ENCODE results near the gene SAFB. TPM values are rescaled to one million over a fixed set of nuclear protein-coding genes. Genes with fewer than 3 reads are reported as not detected.

Gene SAFB
- total RNA-seq, 1 experiment from 2014 or later = 83.0 TPM

DNA sequence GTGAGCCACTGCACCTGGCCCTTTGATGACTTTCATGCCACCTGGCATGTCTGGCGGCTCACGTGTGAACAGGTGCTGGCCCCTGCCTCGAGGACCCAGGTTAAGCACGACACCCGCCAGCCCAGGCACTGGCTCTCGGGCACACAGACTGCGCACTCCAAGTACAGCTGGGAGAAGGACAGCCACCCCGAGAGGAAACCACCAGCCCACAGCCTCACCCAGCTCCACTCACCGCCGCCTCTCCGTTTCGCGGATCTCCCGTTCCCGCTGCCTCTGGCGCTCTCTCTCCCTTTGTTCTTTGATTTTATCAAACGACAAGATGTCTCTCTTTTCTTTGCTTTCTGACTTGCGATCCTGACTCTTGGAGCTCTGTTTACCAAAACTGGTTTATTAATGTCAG lies 27.8 kb upstream of the SAFB start:
- no peaks in the 10 kb centered on the region for H3K27me3 ChIP-seq (ENCODE audit: control insufficient read depth, insufficient read depth, low read length)
- intact Hi-C loops (cut with micrococcal nuclease; ENCODE audit: unreplicated experiment) = no loop called here
- POLR2A ChIA-PET = no interaction called here
- peaks cover 18% of the 10 kb centered on the region for H3K36me3 ChIP-seq (ENCODE audit: control insufficient read depth, insufficient read depth, low read length)
- H3K27ac ChIP-seq (ENCODE audit: low read length) = no peak overlapping the region
- H3K4me1 ChIP-seq (ENCODE audit: control insufficient read depth, insufficient read depth, low read length) = no peaks in the 10 kb centered on the region
- ATAC-seq (no peak), DNase-seq (ENCODE audit: low read depth, low spot score) (no peak)
- in situ Hi-C loops (cut with HindIII; ENCODE audit: low pct_unique_long_range_greater_than_20kb, low sequenced_read_pairs) = no loop called here
- CTCF ChIA-PET = no interaction called here
- no peak for TF ChIP-seq POLR2AphosphoS5 (IDR thresholded peaks at IDR 0.05; ENCODE audit: low read depth, low read length)
- TF ChIP-seq, protein P1, sequence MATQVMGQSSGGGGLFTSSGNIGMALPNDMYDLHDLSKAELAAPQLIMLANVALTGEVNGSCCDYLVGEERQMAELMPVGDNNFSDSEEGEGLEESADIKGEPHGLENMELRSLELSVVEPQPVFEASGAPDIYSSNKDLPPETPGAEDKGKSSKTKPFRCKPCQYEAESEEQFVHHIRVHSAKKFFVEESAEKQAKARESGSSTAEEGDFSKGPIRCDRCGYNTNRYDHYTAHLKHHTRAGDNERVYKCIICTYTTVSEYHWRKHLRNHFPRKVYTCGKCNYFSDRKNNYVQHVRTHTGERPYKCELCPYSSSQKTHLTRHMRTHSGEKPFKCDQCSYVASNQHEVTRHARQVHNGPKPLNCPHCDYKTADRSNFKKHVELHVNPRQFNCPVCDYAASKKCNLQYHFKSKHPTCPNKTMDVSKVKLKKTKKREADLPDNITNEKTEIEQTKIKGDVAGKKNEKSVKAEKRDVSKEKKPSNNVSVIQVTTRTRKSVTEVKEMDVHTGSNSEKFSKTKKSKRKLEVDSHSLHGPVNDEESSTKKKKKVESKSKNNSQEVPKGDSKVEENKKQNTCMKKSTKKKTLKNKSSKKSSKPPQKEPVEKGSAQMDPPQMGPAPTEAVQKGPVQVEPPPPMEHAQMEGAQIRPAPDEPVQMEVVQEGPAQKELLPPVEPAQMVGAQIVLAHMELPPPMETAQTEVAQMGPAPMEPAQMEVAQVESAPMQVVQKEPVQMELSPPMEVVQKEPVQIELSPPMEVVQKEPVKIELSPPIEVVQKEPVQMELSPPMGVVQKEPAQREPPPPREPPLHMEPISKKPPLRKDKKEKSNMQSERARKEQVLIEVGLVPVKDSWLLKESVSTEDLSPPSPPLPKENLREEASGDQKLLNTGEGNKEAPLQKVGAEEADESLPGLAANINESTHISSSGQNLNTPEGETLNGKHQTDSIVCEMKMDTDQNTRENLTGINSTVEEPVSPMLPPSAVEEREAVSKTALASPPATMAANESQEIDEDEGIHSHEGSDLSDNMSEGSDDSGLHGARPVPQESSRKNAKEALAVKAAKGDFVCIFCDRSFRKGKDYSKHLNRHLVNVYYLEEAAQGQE (IDR thresholded peaks at IDR 0.05; ENCODE audit: insufficient read depth in 1 of 2, low read depth in 2 of 2, low read length in 1 of 2) = no peak
- TF ChIP-seq, protein P2, sequence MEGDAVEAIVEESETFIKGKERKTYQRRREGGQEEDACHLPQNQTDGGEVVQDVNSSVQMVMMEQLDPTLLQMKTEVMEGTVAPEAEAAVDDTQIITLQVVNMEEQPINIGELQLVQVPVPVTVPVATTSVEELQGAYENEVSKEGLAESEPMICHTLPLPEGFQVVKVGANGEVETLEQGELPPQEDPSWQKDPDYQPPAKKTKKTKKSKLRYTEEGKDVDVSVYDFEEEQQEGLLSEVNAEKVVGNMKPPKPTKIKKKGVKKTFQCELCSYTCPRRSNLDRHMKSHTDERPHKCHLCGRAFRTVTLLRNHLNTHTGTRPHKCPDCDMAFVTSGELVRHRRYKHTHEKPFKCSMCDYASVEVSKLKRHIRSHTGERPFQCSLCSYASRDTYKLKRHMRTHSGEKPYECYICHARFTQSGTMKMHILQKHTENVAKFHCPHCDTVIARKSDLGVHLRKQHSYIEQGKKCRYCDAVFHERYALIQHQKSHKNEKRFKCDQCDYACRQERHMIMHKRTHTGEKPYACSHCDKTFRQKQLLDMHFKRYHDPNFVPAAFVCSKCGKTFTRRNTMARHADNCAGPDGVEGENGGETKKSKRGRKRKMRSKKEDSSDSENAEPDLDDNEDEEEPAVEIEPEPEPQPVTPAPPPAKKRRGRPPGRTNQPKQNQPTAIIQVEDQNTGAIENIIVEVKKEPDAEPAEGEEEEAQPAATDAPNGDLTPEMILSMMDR (IDR thresholded peaks at IDR 0.05) = no peak
- TF ChIP-seq SIN3A (IDR thresholded peaks at IDR 0.05; ENCODE audit: borderline replicate concordance, insufficient read depth, low read depth, low read length) = no peak
- TF ChIP-seq TCF7L2 (IDR thresholded peaks at IDR 0.05; ENCODE audit: low read depth, low read length) = no peak
- no peaks in the 10 kb centered on the region for H3K9me3 ChIP-seq (ENCODE audit: control insufficient read depth, insufficient read depth, low read depth, low read length)
- no TSS peak for BruUV-seq (replicated peaks)
- no peak overlapping the region for H3K4me3 ChIP-seq (ENCODE audit: low read depth in 2 of 2, low read length in 2 of 2)

DNA sequence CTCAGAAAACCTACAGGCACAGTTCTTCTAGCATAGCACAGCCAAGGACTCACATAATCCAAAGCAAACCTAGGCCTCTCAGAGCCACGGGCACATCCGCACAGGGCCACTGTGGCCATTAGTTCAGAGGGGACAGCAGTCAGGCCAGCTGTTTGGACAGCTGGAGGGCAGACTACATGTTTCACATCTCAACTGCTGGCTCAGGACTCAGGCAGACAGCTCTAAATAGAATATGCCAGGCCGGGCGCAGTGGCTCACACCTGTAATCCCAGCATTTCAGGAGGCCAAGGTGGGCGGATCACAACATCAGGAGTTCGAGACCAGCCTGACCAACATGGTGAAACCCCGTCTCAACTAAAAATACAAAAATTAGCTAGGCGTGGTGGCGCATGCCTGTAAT lies 27.1 kb upstream of the SAFB start:
- Histone ChIP-seq H3K27me3 (ENCODE audit: control insufficient read depth, insufficient read depth, low read length) (no peaks in the 10 kb centered on the region), H3K36me3 (ENCODE audit: control insufficient read depth, insufficient read depth, low read length) (peaks cover 18% of the 10 kb centered on the region), H3K27ac (ENCODE audit: low read length) (no peak overlapping the region), H3K4me1 (ENCODE audit: control insufficient read depth, insufficient read depth, low read length) (no peaks in the 10 kb centered on the region), H3K4me3 (ENCODE audit: low read depth in 2 of 2, low read length in 2 of 2) (no peak overlapping the region), H3K9me3 (ENCODE audit: control insufficient read depth, insufficient read depth, low read depth, low read length) (no peaks in the 10 kb centered on the region)
- TF ChIP-seq, protein P2 (IDR thresholded peaks at IDR 0.05) = no peak
- no peak for TF ChIP-seq TCF7L2 (IDR thresholded peaks at IDR 0.05; ENCODE audit: low read depth, low read length)
- TF ChIP-seq, protein P1 (IDR thresholded peaks at IDR 0.05; ENCODE audit: insufficient read depth in 1 of 2, low read depth in 2 of 2, low read length in 1 of 2) = no peak
- TF ChIP-seq SIN3A (IDR thresholded peaks at IDR 0.05; ENCODE audit: borderline replicate concordance, insufficient read depth, low read depth, low read length) = no peak
- TF ChIP-seq POLR2AphosphoS5 (IDR thresholded peaks at IDR 0.05; ENCODE audit: low read depth, low read length) = no peak
- CTCF ChIA-PET = no interaction called here
- POLR2A ChIA-PET = interaction anchor here (0.6 kb wide), 2 partner anchors 9 to 679 kb away, joined by 4 to 10 read pairs; no protein-coding TSS in a partner anchor
- intact Hi-C loops (cut with micrococcal nuclease; ENCODE audit: unreplicated experiment) = no loop called here
- in situ Hi-C loops (cut with HindIII; ENCODE audit: low pct_unique_long_range_greater_than_20kb, low sequenced_read_pairs) = no loop called here
- DNase-seq (ENCODE audit: low read depth, low spot score) (no peak), ATAC-seq (no peak)
- BruUV-seq (replicated peaks) = no TSS peak

Measured in Panc1 (cell line).